MV-4-11 (cell line): ENCODE data around the gene PPP4R4.

Source experiments
- DNase-seq: peaks from one replicate; lab custom pipeline; 2025; lab: John Stamatoyannopoulos, UW

PPP4R4 gene, protein sequence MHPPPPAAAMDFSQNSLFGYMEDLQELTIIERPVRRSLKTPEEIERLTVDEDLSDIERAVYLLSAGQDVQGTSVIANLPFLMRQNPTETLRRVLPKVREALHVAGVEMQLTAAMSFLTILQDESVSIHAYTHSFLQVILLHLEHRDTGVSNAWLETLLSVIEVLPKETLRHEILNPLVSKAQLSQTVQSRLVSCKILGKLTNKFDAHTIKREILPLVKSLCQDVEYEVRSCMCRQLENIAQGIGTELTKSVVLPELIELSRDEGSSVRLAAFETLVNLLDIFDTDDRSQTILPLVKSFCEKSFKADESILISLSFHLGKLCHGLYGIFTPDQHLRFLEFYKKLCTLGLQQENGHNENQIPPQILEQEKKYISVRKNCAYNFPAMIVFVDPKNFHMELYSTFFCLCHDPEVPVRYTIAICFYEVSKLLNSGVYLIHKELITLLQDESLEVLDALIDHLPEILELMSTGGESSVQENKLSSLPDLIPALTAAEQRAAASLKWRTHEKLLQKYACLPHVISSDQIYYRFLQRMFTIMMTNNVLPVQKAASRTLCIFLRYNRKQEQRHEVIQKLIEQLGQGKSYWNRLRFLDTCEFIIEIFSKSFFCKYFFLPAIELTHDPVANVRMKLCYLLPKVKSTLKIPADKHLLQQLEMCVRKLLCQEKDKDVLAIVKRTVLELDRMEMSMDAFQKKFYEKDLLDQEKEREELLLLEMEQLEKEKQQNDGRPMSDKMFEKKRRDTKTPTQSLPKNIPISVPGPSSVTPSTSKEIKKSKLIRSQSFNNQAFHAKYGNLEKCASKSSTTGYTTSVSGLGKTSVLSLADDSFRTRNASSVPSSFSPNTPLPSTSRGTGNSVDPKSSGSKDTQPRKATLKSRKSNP

GRCh38 chr14:94173885-94174603 is at the start of gene PPP4R4:
TSS of gene PPP4R4 (plus strand) at chr14:94174322. CDS start at chr14:94174466, 144 bp downstream.
- peak; percentile 45 for DNase-seq

GRCh38 chr14:94124582-94125377 is 49.3 kb upstream of the PPP4R4 start:
- no peak for DNase-seq

DNA sequence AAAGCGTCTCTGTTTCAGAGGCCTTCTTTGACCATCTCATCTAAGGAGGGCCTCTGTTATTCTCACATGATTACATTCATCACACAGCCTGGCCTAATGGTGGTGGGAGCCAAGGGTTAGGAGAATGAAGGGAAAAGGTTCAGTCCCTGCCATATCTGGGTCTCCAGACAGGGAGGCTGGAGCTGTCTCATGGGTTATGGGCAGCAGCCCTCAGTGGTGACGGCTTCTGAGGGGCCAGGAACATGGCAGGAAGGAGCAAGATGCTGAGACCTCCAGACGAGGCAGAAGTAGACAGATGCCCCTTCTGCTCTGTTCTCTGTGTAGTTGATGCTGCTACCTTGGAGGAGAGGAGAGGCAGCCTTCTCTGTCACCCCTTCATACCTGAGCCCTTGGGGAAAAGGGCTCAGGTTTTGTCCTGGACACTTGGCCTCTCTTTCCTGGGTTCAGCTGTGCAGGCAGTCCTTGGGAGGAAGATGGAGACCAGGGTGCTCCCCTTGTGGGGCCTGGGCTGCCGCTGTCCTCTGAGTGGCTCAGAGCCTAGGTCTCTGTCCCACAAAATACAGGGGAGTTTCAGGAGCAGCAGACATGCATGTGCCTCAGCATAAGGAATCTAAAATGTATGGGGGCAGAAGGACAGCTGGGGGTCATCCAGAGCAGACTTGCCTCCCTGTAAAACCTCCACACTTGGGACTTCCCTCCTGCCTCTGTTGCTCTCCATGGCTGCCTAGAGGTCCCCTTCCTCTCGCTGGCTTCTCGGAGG is 48.3 kb upstream of the PPP4R4 start:
- DNase-seq = no peak

- DNase-seq = no peak
Observed at GRCh38 chr14:94126419-94126677, 47.8 kb upstream of the PPP4R4 start.

- no peak for DNase-seq
Observed at GRCh38 chr14:94126800-94127199, 47.3 kb upstream of the PPP4R4 start.

DNA sequence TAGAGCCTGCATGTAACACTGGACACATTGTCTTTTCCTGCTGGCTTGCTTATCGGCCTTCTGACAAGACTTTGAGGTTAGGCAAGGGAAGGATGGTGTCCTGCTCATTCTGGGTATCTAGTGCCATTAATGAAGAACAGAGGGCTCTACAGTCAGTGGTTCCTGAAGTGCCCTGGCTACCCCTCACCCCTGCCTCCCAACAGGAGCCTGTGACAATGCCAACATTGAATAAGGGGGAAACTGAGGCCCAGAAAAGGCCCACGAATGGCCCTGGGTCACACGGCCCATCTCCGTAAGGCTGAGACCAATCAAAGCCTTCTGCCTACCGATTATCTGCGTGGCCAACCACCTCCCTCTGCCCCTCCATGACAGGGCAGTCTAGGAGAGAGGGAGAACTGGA is 46.8 kb upstream of the PPP4R4 start:
- no peak for DNase-seq

DNA sequence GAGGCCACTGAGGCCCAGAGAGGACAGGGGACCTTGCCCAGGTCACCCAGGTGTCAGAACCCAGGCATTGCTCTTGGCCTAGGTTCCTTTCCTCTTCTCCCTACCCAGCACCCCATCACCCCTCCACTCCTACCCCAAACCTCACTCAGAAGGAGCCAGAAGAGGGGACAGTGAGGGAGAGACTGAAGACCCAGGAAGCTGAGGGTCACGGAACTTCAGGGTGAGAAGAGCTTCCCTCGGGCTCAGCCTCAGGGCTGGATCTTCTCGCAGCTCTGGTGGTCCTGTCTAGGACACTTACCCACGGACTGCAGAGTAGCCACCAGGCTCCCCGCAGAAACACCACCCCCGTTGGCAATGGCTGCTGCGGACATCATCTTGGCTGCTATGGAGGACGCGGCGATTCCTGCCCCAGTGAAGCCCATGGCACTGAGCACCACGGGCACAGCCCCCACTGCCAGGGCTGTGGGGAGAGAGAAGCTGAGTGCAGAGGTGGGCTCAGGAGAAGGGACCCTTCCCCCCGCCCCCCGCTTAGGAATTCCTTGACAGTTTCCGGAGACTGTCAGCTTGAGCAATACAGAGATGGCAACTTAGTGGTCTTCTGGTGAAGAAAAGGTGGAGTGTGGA is 45.8 kb upstream of the PPP4R4 start:
- no peak for DNase-seq

DNA sequence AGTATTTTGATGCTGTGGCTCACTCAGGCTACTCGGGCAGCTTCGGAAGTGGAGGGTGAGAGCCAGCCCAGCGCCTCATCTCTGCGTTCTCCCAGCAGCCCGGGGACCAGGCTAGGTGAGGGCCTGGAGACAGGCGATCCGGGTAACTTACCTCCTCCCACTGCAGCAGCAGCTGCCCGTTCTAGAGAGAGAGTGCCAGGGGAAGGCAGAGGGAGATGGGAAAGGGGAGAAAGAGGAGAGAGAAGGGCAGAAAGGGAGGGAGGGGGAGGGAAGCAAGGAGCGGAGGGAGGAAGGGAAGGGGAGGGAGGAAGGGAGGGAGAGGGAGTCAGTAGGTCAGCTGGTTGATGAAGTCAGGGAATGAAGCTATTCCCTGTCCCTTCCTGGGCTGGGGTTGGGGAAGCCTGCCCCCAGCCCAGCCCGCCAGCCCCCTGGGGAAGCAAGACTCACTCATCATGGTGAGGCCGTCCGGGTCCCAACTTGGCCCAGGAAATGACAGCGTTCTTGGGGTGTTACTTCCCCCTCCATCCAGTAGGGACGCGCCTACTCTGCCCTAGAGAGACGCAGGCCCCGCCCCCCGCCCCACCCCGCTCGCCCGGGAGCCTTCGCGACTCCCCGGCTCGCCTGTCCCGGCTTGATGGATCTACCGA is 44.9 kb upstream of the PPP4R4 start, which contains the start of gene IFI27L2:
Gene IFI27L2 (minus strand): TSS at position 494 of the 647 bp plus-strand sequence. CDS start 40 bp downstream, at position 454.
- peak; percentile 64 for DNase-seq

GRCh38 chr14:94129758-94130414 is 44.2 kb upstream of the PPP4R4 start:
- peak; percentile 22 for DNase-seq

GRCh38 chr14:94132285-94132887 is 41.7 kb upstream of the PPP4R4 start:
- peak; percentile 59 for DNase-seq

DNA sequence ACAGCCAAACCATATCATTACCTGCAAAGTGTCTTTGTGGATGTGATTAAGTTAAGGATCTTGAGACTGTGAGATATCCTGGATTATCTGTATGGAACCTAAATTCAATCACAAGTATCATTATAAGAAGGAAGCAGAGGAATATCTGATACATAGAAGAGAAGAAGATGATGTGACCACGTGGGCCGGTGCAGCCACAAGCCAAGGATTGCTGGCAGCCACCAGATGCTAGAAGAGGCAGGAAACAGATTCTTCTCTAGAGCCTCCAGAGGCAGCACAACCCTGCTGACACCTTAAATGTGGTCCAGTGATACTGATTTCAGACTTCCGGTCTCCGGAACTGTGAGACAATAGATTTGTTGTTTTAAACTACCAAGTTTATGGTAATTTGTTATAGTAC is 38.6 kb upstream of the PPP4R4 start:
- no peak for DNase-seq

- peak; percentile 69 for DNase-seq
Observed at GRCh38 chr14:94136575-94137331, 37.4 kb upstream of the PPP4R4 start.

- no peak for DNase-seq
Observed at GRCh38 chr14:94138251-94138650, 35.9 kb upstream of the PPP4R4 start.

DNA sequence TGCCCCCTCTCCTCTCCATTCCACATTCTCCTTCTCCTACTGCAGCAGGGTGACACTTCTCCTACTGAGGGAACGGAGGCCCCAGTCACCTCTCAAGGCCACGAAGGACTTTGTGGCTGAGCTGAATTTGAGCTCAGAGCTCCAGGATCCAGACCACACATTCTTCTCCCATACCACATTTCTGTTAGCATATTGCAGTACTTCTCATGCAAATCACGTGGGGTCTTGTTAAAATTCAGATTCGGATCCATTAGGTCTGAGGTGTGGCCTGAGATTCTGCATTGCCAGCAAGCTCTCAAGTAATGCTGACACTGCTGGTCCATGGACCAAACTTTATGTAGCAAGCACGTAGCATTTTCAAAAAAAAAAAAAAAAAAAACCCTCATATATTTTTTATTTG is 35.1 kb upstream of the PPP4R4 start:
- DNase-seq = no peak

- no peak for DNase-seq
Observed at GRCh38 chr14:94139421-94139820, 34.7 kb upstream of the PPP4R4 start.

DNA sequence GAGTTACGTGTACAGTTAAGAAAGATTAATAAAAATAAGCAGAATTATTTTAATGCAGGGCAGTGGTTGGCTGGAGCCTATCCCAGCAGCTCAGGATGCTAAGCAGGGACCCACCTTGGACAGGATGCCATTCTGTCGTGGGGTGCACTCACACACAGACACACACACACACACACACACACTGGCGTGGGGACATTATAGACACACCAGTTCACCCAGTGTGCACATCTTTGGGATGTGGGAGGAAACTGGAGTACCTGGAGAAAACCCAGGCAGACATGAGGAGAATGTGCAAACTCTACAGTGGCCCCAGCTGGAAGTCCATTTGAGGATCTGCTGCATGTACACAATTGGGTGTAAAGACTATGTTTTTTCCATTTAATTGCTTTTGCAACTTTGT is 31.9 kb upstream of the PPP4R4 start:
- no peak for DNase-seq

GRCh38 chr14:94142836-94143235 is 31.3 kb upstream of the PPP4R4 start:
- DNase-seq = no peak

- no peak for DNase-seq
Observed at GRCh38 chr14:94143239-94143638, 30.9 kb upstream of the PPP4R4 start.
